GM19035 (cell line): ENCODE results near the gene TRIM36.

ENCODE experiments used
- ATAC-seq: cut with Tn5 transposase; IDR thresholded peaks from one replicate; pipeline ENCODE4 v1.9.1; 2021; ENCODE audit not compliant: unreplicated experiment

TRIM36 gene

DNA sequence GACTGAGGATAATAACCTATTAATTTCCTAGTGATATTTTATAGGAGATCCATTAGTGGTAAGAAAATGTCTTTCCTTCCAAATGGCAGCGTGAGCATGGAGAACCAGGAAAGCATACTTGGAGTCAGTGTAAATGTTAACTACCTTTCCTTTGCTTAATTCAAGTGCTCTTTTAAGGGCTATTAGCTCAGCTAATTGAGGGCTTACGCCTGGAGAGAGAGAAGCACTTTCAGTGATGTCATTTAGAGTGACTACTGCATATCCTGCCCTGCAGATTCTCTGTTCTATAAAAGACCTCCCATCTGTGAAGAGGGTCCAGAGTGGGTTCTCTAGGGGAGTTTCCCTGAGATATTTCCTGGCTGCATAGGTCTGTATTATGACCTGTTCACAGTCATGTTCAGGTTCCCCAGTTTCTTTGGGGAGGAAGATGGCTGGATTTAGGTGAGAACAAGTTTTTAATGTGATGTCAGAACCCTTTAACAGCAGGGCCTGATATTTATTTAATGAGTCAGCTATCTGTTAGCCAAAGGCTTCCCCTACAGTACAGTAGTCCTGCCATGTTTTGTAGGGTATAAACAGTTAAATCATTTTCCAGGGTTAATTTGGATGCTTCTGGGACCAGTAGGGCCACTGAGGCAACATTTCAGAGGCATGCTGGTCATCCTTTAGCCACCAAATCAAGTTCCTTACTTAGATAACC, 89.6 kb downstream of the TRIM36 start:
- ATAC-seq, result no peak
